LNCaP clone FGC (cell line): ENCODE results near the gene MROH2B.

Experiments used
- DNase-seq: peaks from one replicate; pipeline ENCODE4 v3.0.0-alpha.2; 2011; ENCODE audit warnings: low read depth
- H3K4me3 ChIP-seq: 2 replicates; pipeline ENCODE4 v1.5.1; 2011; ENCODE audit warnings: mild to moderate bottlenecking, low read depth, low read length, control low read depth
- CTCF ChIP-seq: IDR thresholded peaks from 2 replicates; pipeline ENCODE4 v1.5.1; 2012; ENCODE audit warnings: mild to moderate bottlenecking; ENCODE audit not compliant: control insufficient read depth, insufficient read depth; ENCODE audit errors: extremely low read depth

Gene MROH2B

GRCh38 chr5:41003670-41004376, 67.3 kb downstream of the MROH2B start:
- no peak for DNase-seq
- TF ChIP-seq CTCF = no peak
- no peak overlapping the region for H3K4me3 ChIP-seq

GRCh38 chr5:40999966-41000365, 71.2 kb downstream of the MROH2B start:
- H3K4me3 ChIP-seq = no peak overlapping the region
- DNase-seq = no peak
- no peak for TF ChIP-seq CTCF

- no peak for TF ChIP-seq CTCF
- DNase-seq = no peak
- no peak overlapping the region for H3K4me3 ChIP-seq
These were observed 72.0 kb downstream of the MROH2B start for GRCh38 chr5:40999142-40999541.

- no peak for DNase-seq
- H3K4me3 ChIP-seq = no peak overlapping the region
- TF ChIP-seq CTCF = no peak
These were observed 75.1 kb downstream of the MROH2B start for GRCh38 chr5:40995801-40996586.

GRCh38 chr5:40991981-40992559, 79.1 kb downstream of the MROH2B start:
- TF ChIP-seq CTCF = no peak
- H3K4me3 ChIP-seq = no peak overlapping the region
- DNase-seq = no peak

GRCh38 chr5:40991168-40991980, 79.8 kb downstream of the MROH2B start:
- no peak for TF ChIP-seq CTCF
- no peak for DNase-seq
- no peak overlapping the region for H3K4me3 ChIP-seq
